HG02981 (cell line): Measurements from ENCODE around the gene POU4F1.
"Not testable (repeated sequence)": the region's sequence is repeated elsewhere in the genome, so short reads cannot be mapped to it uniquely, and the experiment has no call there.

Experiments used
- ATAC-seq: cut with Tn5 transposase; IDR thresholded peaks from one replicate; pipeline ENCODE4 v1.9.1; 2021; ENCODE audit warnings: mild to moderate bottlenecking, moderate library complexity; ENCODE audit not compliant: unreplicated experiment

Gene POU4F1

GRCh38 chr13:78603240-78603957 lies at the start of gene POU4F1:
Gene POU4F1 (minus strand): TSS chr13:78603552. CDS start chr13:78603326, 226 bp downstream.
- ATAC-seq, result peak; percentile 91

- ATAC-seq, result no peak
Measured at GRCh38 chr13:78652651-78653050, 49.3 kb upstream of the POU4F1 start.

GRCh38 chr13:78650717-78651083 lies 47.3 kb upstream of the POU4F1 start:
- ATAC-seq, result no peak

GRCh38 chr13:78649997-78650716 lies 46.8 kb upstream of the POU4F1 start:
- no peak for ATAC-seq

GRCh38 chr13:78647109-78647678 lies 43.8 kb upstream of the POU4F1 start:
- not testable (repeated sequence) for ATAC-seq

- no peak for ATAC-seq
Measured at GRCh38 chr13:78638216-78638615, 34.9 kb upstream of the POU4F1 start.

- no peak for ATAC-seq
Measured at GRCh38 chr13:78636495-78636894, 33.1 kb upstream of the POU4F1 start.

GRCh38 chr13:78632996-78633395 lies 29.6 kb upstream of the POU4F1 start:
- ATAC-seq, result no peak

GRCh38 chr13:78631077-78631476 lies 27.7 kb upstream of the POU4F1 start:
- no peak for ATAC-seq

GRCh38 chr13:78630511-78630910 lies 27.2 kb upstream of the POU4F1 start:
- ATAC-seq, result no peak

GRCh38 chr13:78625384-78625783 lies 22.0 kb upstream of the POU4F1 start:
- no peak for ATAC-seq

- no peak for ATAC-seq
Measured at GRCh38 chr13:78623132-78623531, 19.8 kb upstream of the POU4F1 start.

GRCh38 chr13:78620936-78621470 lies 17.7 kb upstream of the POU4F1 start:
- ATAC-seq, result no peak

- no peak for ATAC-seq
Measured at GRCh38 chr13:78618411-78618810, 15.1 kb upstream of the POU4F1 start.

GRCh38 chr13:78611040-78611439 lies 7.7 kb upstream of the POU4F1 start:
- no peak for ATAC-seq

GRCh38 chr13:78610381-78610883 lies 7.1 kb upstream of the POU4F1 start:
- ATAC-seq, result no peak

- no peak for ATAC-seq
Measured at GRCh38 chr13:78609464-78610205, 6.3 kb upstream of the POU4F1 start.

- ATAC-seq, result no peak
Measured at GRCh38 chr13:78608688-78609463, 5.5 kb upstream of the POU4F1 start.

GRCh38 chr13:78608252-78608687 lies 4.9 kb upstream of the POU4F1 start:
- ATAC-seq, result no peak
